Ammon's horn (tissue), 1 donor: ENCODE results near the gene SEC14L1.

ENCODE experiments used
- DNase-seq: peaks from one replicate; pipeline ENCODE4 v3.0.0-alpha.2; 2016; ENCODE audit warnings: low spot score

SEC14L1 gene

DNA sequence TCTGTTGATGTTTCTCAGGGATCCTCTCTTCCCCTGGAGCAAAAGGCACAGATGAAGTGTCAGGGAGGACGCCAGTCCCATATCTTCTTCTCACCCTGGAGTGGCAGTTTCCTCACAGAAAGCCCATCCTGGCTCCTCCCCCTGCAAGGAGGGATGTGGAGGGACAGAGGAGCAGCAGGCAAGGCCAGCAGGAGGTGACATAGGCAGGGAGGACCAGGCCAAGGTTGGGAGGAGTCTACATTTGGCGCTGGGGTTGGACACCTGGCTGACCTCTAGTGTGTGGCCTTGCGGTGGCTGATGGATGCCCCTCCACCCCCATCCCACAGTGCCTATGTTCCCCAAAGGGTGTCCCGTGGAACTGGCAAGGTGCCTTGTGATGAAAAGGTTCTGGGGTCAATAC lies 125.4 kb downstream of the SEC14L1 start:
- DNase-seq: no peak
